Left ventricle myocardium superior (tissue), 1 donor: Measurements from ENCODE around the gene UNC13D. TPM values are rescaled to one million over a fixed set of nuclear protein-coding genes. Genes with fewer than 3 reads are reported as not detected.
"Not testable (repeated sequence)": the region's sequence is repeated elsewhere in the genome, so short reads cannot be mapped to it uniquely, and the experiment has no call there.

Source experiments
- ATAC-seq: fragments of 200-7000 bp; cut with Tn5 transposase; one replicate; pipeline ENCODE4 v1.9.1; 2020; ENCODE audit warnings: mild to moderate bottlenecking, moderate library complexity
- DNase-seq: peaks from one replicate; pipeline ENCODE4 v3.0.0-alpha.2; 2020
- intact Hi-C: fragments of 100-400 bp; cut with micrococcal nuclease; formaldehyde crosslinking; loops from one replicate; pipeline ENCODE4 v1.11.0; 2022
- long read RNA-seq: library from polyadenylated mRNA; unstranded; transcript quantifications from one replicate; pipeline ENCODE4 v2.0.0, GENCODE V29; 2021
- total RNA-seq: library from RNA; stranded (reverse); fragmentation: NEBNext Ultra II Directional; extraction: Animal tissue kit (Norgen Biotek cat#: 25700); gene quantifications from one replicate; pipeline ENCODE4 v1.2.1, GENCODE V29; 2021
- donor health status: DM: no; HTN: yes; CAD: no; lungs with severe emphysema.

Gene UNC13D
- total RNA-seq = 8.6 TPM
- long read RNA-seq, full-length matches to known transcripts = 2 of 15 reads
- long read RNA-seq, partial matches to known transcripts = 7 of 15 reads
- long read RNA-seq, other reads (novel, unspliced or antisense) = 6 of 15 reads

DNA sequence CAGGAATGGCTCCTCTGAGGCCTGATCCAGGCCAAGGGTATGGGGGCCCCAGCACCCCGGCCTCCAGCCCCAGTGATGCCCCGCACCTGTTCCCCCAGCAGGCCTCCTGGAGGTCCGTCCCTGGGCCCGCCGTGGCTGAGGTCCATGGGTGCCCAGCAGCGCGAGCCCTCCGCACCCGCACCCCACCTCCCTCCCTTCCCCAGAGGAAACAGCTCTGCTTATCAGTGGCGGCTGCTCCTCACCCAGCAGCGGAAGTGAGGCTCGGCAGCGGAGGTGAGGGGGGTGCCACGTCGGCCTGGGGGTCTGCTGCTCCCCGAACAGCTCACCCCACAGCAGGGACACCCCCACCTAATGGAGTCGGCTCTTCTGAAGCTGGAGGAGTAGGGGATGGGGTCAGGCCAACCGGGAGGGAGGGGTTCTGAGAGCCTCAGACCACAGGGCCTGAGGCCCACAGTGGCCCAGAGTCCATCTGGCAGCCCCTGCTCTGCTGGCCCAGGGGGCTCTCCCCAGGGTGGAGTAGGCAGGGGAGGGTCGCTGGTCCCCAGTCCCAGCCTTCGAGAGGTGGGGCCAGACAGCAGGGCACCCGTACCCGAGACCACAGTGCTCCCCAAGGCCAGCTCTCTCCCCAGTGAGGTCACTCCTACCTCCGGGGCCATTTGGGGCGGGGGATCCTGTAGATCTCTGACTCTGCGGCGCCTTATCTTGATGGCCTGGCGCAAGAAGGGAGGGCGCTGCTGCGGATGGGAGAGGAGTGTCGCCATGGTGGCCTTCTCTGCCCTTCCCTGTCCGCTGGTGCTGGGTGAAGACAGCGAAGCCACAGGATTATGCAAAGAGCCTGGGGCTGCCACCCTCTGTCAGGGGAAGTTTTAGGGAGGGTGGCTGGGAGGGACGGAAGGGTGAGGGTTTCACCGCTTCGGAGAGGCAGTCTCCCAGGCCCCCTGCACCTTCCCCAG, at the start of gene UNC13D:
Gene UNC13D (minus strand): TSS at position 828 of the 953 bp plus-strand sequence. CDS start 67 bp downstream, at position 761.
- intact Hi-C loops = no loop called here
- ATAC-seq = peak; percentile 10
- DNase-seq = peak; percentile 53

DNA sequence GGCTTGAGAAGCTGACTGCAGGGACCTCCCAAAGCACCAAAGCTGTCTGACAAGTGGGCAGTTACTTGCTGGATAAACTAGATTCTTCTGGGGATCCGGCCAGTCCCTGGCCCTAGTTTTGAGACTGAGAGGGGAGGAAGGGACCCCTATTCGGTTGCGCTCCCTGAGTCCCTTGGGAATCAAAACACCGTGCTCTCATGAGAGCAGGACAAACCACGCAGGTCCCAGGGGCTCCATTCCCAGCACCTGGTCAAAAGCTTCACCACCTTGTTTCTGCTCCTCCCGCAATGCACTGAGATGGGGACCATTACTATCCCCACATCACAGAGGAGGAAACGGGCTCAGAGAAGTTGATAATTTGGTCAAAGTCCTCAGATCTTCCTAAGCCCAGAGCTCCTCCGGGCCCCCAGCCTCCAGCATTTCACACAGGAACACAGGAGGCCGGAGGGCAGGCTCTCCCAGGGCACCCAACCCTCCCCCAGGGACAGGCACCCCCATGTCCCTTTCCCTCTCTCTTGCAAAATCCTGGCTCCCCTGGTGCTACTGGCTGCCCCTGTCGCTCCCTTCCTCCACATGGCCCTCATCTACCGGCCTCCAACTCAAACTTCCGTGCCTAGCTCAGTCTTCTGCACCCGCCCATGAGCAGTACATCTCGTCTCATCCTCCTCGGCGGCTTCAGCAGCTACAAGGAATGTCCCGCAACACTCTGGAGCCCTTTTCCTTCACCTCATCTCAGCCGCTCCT, 49.3 kb upstream of the UNC13D start:
- DNase-seq = no peak
- ATAC-seq = no peak
- intact Hi-C loops = no loop called here

DNA sequence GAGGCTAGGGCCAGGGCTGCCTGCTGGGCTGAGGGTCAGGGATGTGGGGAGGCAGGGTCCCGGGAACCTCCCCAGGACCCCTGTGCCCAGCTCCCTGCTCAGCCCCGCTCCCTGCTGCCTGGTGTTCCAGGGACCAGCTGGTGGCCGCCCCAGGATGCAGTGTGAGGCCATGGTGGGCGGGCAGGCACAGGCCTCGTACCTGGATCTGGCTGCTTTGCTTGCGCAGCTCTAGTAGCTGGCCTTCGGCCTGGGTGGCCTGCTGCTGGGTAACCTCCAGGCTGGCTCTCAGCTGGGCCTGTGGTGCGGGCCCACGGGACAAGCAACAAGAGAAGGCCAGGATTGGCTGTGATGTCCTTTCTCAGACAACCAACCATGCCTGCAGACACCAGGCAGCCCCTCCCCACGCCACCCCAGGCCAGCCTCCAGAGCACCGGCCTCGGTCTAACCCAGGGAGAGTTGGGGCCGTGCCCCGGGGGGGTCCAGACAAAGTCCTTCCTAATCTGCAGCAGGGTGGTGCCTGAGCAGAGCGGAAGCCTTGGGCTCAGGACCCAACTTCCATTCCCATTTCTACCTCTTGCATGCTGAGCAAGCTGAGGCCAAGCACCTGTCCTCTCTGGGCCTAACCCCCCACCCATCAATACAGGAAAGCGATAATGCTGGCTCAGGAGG, 48.5 kb upstream of the UNC13D start:
- no peak for ATAC-seq
- no peak for DNase-seq

DNA sequence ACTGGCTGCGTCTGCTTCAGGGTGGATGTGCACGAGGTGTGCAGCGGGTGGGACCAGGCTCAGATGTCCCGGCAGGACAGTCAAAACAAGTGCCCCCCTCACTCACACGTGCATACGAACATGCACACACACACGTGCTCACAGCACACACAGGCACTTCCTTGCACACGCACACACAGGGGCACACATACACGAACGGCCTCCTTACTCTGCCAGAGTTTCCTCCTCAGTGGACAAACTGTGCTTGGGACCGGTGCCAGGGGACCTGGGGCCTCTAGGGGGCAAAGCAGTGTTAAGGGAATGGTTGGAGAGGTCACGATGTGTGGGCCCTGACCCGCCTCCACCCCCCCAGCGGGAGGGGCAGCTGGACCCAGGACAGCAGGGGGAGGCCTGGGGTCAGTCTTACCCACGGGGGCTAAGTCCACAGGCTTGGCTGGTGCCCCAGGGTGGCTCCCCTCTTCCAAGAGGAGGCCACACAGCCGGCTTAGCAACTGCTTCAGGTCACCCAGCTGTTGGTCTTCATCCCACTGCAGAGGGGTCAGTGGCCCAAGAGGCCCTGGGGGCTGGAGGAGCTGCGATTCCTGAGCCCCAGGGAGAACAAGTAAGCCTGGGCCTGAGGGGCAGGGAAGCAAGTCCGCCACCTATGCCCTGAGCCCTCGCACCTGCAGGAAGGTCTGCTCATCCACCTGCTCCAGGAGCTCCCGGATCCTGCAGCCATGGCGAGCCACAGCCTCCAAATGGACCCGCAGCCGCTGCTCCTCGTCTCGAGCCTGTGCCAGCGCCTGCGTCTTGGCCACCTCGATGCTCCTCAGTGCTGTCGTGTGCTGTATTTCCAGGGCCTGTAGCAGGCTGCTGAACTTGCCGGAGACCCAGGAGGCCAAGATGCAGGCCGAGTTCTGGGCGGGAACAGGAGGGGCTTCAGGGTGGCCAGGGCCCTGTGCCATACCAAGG, 47.7 kb upstream of the UNC13D start:
- ATAC-seq = no peak
- intact Hi-C loops = no loop called here
- DNase-seq = no peak

More for the DNA sequence above, 48.5 kb upstream of the UNC13D start:
- intact Hi-C loops = no loop called here

DNA sequence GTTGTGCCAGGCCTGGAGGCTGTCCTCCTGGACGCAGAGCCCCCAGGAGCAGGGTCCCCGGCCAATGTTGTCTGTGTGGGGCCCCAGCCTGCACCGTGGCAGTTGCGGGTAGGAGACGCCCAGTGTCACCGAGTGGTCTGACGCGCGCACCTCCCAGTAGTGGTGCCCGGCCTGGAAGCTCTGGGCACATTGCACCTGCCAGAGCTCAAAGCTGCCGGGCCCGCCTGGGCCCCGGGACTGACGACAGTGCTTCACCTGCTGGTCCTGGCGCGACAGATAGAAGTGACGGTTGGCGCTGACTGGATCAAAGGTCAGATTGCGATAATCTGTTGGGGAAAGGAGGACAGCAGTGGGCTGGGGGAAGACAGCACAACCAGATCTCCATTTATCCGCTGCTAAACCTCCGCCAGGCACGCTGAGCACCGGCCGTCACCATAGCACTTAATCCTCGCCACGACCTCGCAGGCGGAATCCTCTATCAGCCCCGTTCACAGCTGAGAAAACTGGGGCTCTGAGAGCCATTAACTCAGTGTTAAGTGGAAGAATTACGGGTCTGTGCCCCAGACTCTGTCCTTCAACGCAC, 46.9 kb upstream of the UNC13D start:
- ATAC-seq (no peak), DNase-seq (no peak)
- intact Hi-C loops = no loop called here

DNA sequence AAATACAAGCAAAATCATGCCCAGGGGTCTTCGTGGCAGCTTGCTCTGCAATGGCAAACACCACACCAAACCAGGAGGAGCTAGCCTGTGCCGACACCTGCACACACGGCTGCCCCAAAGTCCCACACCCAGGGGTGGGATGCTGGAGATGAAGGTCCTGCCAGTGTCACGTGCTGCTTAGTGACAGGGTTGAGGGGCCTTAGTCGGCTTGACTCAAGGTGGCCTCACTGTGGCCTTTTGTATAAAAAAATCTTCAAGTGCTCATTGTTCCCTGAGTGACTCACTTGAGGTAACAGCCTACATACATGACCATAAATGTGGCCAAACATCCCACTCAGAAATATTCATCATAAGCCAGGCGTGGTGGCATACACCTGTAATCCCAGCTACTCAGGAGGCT, 45.2 kb upstream of the UNC13D start:
- DNase-seq = no peak
- intact Hi-C loops = no loop called here
- no peak for ATAC-seq

DNA sequence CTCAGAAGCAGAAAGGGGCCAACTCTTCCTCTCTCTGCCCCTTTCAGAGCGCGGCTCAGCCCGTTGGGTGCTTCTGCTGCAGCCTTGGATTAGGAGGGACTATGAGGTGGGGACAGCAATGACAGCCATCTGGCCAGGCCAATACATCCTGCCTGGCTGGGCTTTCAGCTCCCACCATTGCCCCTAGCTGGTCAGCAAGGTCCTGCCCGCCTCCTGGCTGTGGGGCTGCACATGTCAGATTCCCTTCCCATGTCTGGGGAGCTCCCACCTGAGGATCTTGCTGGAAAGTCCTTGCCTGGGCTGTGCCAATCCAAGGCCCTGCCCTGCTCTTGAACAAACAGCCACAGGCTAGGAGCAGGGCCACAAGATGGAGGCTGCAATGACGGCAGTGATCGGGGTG, 44.3 kb upstream of the UNC13D start:
- ATAC-seq (no peak), DNase-seq (no peak)
- intact Hi-C loops = no loop called here

DNA sequence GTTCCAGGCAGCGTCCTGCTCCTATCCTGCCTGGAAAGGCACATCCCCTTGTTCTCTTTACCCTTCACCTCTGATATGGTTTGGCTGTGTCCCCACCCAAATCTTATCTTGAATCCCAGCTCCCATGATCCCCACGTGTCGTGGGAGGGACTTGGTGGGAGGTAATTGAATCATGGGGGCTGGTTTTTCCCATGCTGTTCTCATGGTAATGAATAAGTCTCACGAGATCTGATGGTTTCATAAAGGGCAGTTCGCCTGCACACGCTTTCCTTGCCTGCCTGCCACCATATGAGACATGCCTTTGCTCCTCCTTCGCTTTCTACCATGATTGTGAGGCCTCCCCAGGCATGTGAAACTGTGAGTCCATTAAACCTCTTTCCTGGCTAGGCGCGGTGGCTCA, 41.7 kb upstream of the UNC13D start:
- intact Hi-C loops, ATAC-seq, DNase-seq: not testable (repeated sequence)

DNA sequence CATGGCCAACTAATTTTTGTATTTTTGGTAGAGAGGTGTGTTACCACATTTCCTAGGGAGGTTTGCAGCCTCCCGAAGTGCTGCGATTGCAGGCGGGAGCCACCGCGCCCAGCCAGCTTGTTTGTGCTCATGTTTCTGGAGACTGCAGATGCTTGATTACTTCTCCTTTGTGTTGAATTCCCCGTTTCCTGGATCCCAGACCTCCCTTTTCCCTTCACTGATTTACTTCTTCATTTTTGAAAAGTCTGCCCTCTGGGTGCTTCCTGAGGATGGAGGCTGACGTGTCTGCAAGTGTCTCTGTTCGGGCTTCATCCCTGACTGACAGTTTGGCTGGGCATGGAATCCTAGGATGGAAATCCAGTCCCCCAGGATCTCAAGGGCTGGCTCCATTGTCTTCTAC, 41.2 kb upstream of the UNC13D start:
- intact Hi-C loops = no loop called here
- DNase-seq = no peak
- no peak for ATAC-seq

DNA sequence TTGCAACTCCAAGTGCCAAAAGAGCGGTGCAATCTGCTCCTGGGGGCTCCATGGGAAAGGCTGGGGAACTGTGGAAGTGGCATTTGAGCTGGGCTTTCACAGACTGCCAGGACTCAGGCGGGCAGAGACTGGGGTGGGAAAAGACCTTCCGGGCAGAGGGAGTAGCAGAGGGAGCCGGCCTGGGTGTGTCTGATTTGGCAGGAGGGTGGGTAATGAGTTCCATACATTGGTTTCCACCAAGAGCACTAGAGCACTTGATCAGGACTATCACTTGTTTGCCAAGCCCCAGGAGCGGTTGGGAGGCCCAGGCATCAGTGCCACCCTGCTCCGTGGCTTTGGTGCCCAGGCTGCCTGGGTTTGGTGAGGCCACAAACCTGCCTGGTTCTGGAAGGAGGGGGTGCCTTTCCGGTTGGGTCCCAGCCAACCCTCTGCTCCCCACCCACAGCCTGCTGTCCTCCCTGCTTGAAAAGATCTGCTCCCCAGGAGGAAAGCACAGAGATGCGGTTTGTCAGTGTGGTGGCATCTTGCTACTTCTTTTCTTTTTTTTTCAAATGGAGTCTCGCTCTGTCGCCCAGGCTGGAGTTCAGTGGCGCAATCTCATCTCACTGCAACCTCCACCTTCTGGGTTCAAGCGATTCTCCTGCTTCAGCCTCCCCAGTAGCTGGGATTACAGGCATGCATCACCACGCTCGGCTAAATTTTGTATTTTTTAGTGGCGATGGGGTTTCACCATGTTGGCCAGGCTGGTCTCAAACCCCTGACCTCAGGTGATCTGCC, 37.7 kb upstream of the UNC13D start:
- intact Hi-C loops = no loop called here
- no peak for DNase-seq
- no peak for ATAC-seq

DNA sequence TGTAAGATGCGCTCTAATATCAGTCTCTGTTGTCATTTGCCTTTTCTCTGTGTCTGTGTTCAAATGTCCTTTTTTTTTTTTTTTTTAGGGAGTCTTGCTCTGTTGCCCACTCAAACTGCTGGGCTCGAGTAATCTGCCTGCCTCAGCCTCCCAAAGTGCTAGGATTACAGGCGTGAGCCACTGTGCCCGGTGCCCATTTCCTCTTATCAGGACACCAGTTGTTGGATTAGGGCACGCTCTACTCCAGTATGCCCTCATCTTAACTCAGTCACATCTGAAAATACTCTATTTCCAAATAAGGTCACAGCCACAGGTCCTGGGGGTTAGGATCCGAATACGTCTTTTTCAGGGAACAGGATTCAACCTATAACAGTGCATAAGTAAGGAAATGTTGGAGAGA, 36.1 kb upstream of the UNC13D start:
- intact Hi-C loops = no loop called here
- ATAC-seq (no peak), DNase-seq (no peak)

DNA sequence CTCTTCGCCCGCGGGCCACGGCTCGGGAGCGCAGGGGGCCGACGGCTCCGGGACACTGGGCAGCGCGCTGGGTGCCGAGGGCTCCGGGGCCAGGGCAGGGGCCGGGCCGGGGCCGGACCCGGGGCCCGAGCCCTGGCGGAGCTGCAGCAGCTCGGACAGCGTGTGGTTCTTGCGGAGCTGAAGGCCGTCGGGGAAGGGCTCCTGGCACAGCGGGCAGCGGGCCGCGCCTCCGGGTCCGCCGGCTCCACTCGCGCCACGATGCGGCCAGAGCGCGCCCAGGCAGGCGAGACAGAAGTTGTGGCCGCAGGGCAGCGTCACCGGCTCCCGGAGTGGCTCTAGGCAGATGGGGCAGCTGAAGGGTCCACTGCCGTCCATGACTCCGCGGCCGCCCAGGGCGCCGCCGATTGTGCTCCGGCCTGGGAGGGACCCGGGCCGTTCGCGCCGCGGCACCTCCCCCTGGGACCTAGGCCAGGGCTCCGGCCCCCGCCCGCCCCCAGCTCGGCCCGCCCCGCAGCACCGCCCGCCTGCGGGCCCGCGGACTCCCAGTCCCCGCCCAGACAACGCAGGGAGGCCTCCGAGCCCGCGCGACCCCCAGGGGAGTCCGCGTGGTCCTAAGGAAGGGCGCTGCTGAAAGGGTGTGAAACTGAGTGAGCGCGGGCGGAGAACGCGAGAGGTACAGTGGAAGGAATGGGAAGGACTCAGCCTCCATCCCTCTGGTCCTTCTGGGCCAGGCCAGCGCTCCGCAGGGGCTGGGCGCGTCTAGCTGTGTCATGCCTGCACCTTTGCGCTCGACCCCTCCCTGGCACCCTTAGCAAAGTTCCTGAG, 34.2 kb upstream of the UNC13D start, which contains the start of gene TRIM47:
Gene TRIM47 (minus strand): TSS at position 408 of the 825 bp plus-strand sequence. CDS start 33 bp downstream, at position 375.
- ATAC-seq (peak; percentile 62), DNase-seq (peak; percentile 89)
- intact Hi-C loops = no loop called here

DNA sequence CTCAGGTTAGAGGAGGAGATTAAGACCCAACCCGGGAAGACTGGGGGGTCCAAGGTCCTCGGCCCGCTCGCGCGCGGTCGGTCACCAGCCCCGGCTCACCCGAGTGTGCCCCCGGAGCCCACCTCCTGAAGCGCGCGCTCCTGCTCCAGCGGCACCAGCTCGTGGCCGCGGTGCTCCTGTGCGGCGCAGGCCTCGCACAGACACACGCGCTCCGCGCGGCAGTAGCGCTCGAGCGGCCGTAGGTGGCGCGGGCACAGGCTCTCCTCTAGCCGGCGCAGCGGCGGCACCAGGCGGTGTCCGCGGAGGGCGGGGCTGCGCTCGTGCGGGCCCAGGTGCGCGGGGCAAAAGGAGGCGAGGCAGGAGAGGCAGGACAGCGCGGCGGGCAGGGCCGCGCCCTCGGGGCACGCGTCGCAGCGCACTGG, 33.6 kb upstream of the UNC13D start:
- intact Hi-C loops = no loop called here
- DNase-seq = peak; percentile 87
- ATAC-seq = peak; percentile 66

DNA sequence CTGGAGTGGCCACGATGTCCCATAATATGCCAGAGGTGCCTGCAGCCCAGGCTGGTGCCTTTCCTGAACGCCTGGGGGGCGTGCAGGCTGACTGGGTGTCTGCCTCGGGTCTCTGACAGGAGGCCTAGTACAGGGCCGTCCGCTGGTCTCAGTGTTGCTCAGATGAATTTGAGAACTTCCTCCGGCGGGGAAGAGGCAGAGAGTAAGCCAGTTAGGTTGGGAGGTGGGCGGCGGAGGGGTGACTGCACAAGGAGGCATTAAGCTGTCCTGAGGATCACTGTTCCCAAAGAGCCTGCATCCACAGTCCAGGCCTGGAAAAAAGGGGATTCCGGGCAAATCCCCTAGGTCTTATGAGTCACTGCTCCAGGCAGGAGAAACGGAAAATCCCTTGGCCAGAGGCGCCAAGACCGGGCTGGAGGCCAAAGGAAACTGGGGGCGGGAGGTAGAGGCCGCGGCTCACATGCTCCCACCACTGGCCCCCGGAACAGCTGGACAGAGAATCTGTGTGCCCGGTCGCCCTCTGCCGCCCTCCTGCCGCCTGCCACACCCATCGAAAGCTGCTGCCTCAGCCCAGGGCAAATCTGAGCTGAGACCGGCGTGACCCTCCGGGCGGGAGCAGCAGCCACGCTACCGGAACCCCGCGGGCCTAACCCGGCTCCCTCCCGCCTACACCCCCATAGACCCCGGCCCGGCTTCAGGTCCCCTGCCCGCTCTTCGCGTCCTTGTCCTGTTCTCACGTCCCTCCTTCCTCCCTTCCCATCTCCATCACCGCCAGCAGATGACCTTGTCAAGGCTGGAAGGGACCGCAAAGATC, 32.9 kb upstream of the UNC13D start:
- intact Hi-C loops = no loop called here
- DNase-seq = peak; percentile 94
- peak; percentile 70 for ATAC-seq

DNA sequence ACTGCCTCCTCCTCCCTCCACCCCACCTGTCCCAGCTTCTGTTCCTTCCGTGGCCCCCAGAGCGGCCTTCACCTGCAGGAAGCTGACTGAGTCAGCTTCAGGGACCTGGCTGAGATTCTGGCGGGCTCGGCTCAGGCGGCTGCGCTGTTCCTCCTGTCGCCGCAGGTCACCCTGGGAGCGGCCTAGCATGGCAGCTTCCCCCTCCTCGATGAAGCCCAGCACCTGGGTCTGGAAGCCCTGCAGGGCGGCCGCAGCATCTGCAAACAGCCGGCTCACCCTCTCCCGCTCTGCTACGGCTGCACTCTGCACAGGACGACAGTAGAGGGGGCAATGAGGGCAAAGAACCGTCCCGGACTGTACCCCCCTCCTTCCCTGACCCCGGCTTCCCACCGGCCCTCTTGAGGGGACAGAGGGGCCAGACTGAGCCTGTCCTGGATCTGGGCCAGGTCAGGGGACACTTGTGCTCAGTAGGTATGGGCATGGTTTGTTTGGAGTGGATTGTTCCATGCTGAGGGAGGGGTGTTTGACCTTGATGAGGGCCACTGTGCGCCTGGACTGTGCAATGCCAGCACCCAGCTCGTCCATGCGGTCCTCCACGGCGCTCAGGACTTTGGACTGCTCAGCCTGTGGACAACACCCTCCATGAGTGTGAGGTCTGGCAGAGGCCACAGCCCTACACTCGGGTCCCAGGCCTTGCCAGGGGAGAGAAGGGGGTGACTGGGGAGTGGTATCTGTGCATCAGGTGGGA, 32.2 kb upstream of the UNC13D start:
- intact Hi-C loops = no loop called here
- peak; percentile 52 for DNase-seq
- peak; percentile 0 for ATAC-seq
